HG03565 (cell line): ENCODE results near the gene SLC49A3.
"Not testable (repeated sequence)": the region's sequence is repeated elsewhere in the genome, so short reads cannot be mapped to it uniquely, and the experiment has no call there.

Experiments used
- ATAC-seq: cut with Tn5 transposase; IDR thresholded peaks from one replicate; pipeline ENCODE4 v1.9.1; 2021; ENCODE audit warnings: mild to moderate bottlenecking, moderate library complexity; ENCODE audit not compliant: unreplicated experiment

The SLC49A3 gene

GRCh38 chr4:703336-704197 is 14.6 kb upstream of the SLC49A3 start:
- no peak for ATAC-seq

GRCh38 chr4:702618-703048 is 13.7 kb upstream of the SLC49A3 start:
- no peak for ATAC-seq

- no peak for ATAC-seq
These were observed 11.8 kb upstream of the SLC49A3 start for GRCh38 chr4:700587-701264.

- no peak for ATAC-seq
These were observed 11.0 kb upstream of the SLC49A3 start for GRCh38 chr4:699816-700580.

- ATAC-seq, result not testable (repeated sequence)
These were observed 5.5 kb upstream of the SLC49A3 start for GRCh38 chr4:694341-694940.

GRCh38 chr4:692771-693554 is 4.0 kb upstream of the SLC49A3 start:
- ATAC-seq, result no peak

- ATAC-seq, result no peak
These were observed 772 bp upstream of the SLC49A3 start for GRCh38 chr4:689723-690122.

GRCh38 chr4:687971-688853 is 739 bp downstream of the SLC49A3 start:
- no peak for ATAC-seq

- no peak for ATAC-seq
These were observed 1.6 kb downstream of the SLC49A3 start for GRCh38 chr4:687048-687970.

- no peak for ATAC-seq
These were observed 2.4 kb downstream of the SLC49A3 start for GRCh38 chr4:686413-687040.

- no peak for ATAC-seq
These were observed 3.1 kb downstream of the SLC49A3 start for GRCh38 chr4:685679-686412.

- no peak for ATAC-seq
These were observed 4.2 kb downstream of the SLC49A3 start for GRCh38 chr4:684623-685327.

GRCh38 chr4:683982-684622 is 4.8 kb downstream of the SLC49A3 start:
- ATAC-seq, result no peak

GRCh38 chr4:683247-683897 is 5.6 kb downstream of the SLC49A3 start:
- ATAC-seq, result no peak

- ATAC-seq, result no peak
These were observed 6.3 kb downstream of the SLC49A3 start for GRCh38 chr4:682490-683172.
